Stimulated activated CD8-positive, alpha-beta memory T cell treated with anti-CD3 and anti-CD28 coated beads, Interleukin-4, amount 100 ng/mL, for 1 hour (primary cell): Measurements from ENCODE around the gene TMEM270.

Experiments used
- DNase-seq, 2 donors: peaks; one replicate each; pipeline ENCODE4 v3.0.0-alpha.2; 2020; ENCODE audit warnings: low read depth in 2 of 2, low spot score in 1 of 2

TMEM270 gene

DNA sequence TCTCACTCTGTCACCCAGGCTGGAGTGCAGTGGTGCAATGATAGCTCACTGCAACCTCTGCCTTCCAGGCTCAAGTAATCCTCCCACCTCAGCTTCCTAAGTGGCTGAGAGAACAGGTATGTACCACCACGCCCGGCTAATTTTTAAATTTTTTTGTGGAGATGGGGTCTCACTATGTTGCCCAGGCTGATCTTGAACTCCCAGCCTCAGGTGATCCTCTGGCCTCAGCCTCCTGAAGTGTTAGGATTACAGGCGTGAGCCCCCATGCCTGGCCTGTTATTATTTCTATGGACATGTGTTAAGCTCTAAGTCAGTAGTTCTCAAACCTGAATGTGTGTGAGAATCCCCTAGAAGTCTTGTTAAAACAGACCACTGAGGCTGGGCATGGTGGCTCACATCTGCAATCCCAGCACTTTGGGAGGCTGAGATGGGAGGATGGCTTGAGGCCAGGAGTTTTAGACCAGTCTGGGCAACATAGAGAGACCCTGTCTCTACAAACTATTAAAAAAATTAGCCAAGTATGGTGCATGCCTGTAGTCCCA, 24.5 kb downstream of the TMEM270 start:
- DNase-seq: no peak

DNA sequence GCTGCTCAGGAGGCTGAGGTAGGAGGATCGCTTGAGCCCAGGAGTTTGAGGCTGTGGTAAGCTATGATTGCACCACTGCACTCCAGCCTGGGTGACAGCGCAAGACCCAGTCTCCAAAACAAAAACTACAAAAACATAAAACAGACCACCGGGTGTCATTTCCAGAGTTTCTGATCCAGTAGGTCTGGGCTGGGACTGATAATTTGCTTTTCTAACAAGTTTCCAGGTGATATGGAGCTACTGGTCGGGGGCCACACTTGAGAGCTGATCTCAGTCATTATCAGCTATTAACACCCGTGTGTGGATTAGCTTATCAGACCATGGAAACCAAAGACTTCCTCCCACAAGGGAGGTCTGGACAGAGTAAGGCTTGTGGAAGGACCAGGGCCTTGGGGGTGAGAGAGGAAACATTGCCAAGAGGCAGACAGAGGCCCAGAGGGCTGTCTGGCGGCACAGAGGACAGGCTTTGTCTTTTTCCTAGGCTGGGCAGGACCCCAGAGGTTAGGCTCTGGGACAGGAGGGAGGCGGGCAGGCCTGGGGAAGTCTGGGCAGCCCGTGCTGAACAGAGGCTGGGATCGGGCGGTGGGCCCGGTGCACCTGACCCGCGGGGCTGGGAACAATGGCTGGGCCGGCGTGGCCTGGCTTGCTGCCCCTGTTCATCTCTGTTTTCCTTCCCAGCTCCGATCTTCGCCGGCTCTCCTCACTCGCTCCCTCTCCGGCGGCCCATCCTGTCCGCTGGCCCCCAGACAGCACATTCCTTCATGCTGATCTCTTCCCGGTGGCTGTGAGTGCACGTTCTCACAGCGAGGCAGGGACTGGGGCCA, 25.2 kb downstream of the TMEM270 start:
- no peak for DNase-seq

DNA sequence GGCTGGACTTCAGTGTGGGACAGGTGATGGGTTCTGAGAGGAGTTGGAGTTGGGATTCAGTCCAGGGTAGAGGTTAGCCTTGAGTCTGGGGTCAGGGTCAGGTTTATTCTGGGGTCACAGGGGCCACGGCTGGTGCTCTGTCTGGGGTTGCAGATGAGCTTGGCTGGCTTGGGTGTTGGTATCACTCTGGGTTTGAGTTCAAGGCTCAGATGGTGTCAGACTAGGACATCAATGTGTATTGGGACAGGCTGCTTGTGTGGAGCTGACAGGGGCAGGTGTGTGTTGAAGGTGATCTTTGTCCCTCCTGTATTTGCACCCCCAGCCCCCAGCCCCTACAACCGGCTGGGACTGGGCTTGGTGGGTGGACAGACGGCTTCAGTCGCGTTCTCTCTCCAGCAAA, 26.8 kb downstream of the TMEM270 start:
- no peak for DNase-seq

DNA sequence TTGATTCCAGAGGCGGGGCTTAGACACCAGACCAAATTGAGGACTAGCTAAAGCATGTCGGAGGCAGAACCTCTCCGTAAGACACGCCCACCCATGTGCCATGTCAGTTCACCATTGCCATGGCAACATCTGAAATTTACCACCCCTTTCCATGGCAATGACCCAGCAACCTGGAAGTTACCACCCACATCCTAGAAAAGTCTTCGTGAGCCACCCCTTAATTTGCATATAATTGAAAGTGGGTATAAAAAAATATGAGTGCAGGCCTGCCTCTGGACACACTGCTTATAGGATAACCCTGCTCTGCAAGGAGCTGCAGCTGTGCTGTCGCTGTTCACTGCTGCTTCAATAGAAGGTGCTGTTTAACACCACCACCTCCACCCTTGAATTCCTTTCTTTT, 28.0 kb downstream of the TMEM270 start:
- no peak for DNase-seq

DNA sequence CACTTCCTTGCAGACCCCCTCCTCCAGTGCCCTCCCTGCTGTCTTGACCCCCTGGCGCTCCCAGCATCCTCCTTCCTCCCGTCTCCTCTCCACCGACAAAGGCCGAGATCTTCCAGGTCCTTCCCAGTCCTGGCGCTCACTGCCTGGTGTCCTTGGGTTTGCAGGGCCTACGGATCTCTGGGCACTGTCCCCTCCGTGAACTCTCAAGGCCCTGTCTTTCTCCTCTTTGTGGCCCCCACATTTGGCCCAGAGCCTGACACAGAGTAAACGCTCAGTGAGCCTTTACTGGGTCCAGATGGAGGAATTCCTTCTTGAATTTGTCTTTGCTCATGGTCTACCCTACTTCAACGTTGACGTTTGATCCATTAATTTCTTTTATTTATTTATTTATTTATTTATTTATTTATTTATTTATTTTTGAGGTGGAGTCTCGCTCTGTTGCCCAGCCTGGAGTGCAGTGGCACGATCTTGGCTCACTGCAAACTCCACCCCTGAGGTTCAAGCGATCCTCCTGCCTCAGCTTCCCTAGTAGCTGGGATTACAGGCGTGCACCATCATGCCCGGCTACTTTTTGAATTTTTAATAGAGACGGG, 29.7 kb downstream of the TMEM270 start:
- no peak for DNase-seq

DNA sequence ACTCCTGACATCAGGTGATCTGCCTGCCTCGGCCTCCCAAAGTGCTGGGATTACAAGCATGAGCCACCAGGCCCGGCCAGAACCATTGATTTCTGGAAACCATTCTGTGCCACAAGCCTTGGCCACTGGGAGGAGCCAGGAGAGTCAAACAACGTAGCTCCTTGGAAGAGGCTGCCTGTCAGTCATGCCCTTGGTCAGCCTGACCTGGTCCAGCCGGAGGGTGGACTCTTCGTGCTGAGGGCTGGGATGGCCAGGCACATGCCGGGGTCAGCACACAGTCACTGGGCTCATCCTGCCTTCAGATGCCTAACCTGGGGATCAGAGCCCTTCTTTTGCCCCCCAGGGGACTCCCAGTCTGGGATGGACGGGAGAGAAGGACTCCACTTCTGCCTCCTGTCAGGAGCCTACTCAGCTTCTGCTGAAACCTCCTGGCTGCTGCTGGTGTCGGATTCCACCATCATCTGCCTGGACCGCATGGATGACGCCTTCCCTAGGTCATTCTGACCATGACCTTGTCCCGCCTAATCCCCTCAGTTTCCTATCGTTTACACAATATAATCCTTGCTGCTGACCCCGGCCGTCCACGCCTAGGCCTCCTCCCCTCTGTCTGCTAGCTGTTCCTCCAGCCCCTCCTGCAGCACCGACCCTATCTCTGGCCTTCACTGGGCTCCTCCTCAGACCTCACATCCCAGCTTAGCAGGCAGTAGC, 30.4 kb downstream of the TMEM270 start:
- DNase-seq: no peak

DNA sequence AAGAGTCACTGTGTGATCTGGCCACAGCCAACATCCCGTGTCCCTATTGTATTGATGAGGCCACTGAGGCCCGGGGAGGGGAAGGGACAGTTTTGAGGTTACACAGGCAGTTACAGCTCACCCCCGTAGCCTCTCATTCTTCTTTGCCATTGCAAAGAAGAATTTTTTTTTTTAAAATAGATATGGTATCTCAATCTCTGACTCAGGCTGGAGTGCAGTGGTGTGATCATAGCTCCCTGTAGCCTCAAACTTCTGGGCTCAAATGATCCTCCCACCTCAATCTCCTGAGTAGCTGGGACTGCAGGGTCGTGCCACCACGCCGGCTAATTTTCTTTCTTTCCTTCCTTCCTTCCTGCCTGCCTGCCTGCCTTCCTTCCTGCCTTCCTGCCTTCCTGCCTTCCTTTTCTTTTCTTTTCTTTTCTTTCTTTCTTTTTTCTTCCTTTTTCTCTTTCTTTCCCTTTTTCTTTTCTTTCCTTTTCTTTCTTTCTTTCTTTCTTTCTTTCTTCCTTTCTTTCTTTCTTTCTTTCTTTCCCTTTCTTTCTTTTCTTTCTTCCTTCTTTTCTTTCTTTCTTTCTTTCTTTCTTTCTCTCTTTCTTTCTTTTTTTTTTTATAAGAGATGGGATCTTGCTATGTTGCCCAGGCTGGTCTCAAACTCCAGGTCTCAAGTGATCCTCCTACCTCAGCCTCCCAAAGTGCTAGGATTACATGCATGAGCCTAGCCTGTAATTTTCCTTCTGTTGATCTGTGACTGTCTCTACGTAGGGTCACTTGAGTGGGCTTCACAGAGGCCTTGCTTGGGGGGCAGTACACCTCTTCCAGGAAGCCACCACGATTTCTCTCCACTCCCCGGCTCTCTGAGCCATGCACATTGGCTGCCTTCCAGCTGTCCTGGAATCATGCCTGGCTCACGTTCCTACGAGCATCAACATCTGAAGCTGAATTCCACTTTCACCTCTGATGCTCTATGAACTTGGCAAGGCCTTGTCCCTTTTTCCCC, 31.3 kb downstream of the TMEM270 start:
- DNase-seq: no peak

DNA sequence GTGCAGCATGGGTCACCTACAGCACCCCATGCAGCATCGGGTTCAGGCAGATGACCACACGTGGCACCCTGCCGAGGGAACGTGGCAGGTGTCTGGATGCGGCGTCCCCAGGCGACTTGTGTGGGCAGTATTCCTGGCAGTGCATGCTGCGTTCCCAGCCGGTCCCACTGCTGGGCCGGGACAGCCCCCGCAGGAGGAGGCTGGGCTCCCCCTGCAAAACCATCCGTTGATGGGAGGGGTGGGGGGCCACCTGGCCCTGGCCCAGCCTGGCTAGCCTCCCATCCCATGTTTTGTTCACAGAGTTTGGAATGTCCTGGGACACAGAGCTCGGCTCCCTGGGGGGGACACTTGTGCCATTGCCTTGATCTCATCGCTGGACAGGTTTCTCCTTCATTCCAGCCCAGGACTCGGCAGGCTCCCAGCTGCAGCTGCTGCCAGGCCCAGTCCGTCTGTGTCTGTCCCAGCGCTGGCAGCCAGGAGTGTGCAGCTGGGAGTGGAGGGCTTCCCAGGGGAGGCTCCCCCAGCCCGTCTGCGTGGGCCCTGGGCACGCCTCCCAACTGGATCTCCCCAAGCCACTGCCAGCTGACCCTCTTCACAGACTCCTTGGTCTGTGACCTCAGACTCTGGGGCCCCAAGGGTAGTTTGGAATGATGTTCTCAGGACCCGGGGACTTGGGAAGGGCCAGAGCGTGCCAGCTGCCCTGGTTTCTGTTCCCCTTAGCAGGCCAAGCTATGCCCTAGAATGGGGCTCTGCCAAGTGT, 32.6 kb downstream of the TMEM270 start:
- no peak for DNase-seq

DNA sequence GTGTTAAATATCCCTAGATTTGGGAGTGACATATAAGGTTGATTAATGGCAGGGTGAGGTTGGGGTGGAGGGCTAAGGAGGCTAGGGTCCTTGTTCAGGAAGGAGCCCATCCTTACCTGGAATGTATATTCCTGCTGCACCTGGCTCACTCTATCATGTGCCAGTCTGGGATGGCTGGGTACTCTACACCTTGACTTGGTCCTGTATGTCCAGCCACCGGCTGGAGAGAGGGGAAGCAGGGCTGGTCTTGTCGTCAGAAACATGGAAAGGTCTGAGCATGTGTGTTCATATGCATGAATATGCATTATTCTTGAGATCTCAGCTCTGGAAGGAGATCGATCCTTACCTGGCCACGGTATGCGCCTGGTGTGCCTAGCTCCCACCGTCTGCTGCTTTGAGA, 33.2 kb downstream of the TMEM270 start:
- no peak for DNase-seq

DNA sequence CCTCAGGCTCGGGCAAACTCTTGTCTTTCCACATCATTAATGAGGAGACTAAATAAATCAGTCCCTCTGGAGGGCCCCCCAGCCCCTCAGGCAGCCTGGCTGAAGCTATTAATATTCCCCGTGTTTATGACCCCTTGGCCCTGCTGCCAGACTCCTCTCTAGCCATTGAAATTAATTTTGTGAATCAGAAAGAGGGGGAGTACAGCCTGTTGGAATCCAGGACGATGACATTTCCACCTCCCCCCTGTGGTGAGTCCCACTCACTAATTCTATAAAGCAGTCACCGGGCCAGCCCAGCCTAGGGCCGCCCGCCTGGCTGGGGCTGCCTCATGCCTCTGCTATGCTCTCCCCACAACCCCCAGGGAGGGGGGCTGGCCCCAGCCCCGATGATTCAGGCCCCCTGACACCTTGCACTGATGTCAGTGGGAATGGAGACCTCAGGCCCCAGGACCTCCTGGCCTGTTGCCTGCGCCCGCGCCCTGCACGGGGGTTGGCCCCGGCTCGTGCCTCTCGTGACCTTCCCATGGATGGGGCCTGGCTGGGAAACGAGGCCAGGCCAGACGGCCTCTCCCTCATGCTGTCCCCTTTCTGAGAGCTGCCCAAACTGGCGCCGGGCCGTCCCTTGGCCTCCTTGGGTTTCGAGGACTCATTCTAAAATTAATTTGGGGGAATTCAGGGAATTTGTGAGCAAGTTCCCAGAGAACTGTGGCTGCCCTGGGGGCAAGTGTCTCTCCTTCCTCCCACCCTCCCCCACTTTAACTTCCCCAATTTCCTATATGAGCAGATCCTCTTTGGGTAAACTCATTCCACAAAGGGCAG, 34.0 kb downstream of the TMEM270 start:
- no peak for DNase-seq

DNA sequence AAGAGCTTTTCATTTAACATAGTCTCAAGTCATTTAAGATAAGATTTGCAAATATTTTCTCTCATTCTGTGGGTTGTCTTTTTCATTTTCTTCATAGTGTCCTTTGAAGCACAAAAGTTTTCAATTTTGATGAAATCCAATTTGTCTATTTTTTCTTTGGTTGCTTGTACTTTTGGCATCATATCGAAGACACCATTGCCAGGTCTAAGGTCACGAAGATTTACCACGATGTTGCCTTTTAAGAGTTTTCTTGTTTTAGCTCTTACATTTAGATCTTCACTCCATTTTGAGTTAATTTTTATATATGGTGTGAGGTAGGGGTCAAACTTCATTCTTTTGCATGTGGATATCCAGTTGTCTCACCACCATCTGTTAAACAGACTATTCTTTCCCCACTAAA, 34.7 kb downstream of the TMEM270 start:
- no peak for DNase-seq

DNA sequence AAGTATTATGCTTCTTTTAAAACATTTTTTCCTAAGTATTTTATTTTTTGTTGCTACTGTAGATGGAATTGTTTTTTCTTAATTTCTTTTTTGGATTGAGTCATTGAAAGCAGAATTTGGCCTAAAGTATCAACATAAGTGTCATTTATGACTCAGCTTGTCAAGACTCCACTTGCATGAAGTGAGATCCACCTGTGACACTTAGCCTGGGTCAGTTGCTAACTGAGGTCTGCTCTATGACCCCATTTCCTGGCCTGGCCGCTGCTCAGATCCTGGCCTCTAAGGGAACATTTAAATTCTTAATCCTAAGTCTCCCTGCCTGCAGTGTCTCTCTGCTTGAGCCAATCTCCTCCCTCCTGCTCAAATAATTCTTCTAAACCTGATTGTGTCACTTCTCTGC, 35.5 kb downstream of the TMEM270 start:
- no peak for DNase-seq

DNA sequence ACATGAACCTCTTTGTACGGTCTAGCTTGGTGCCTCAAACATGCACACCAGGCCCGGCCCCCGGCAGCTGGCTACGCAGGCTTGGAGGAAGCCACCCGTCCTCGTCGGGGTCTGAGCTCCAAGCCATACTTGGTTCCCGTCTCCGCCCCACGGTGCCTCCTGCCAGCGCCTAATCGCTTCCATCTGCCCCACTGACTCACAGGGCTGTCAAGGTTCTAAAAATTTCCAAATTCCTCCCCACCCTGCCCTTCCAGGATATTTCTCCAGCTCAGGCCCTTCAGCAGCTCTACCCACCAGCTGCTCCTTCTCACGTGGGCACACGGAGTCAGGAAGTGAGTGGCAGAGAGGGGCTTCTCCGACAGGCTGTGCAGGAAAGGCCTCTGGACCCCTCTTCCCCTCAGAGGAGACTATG, 38.8 kb downstream of the TMEM270 start:
- DNase-seq: no peak

DNA sequence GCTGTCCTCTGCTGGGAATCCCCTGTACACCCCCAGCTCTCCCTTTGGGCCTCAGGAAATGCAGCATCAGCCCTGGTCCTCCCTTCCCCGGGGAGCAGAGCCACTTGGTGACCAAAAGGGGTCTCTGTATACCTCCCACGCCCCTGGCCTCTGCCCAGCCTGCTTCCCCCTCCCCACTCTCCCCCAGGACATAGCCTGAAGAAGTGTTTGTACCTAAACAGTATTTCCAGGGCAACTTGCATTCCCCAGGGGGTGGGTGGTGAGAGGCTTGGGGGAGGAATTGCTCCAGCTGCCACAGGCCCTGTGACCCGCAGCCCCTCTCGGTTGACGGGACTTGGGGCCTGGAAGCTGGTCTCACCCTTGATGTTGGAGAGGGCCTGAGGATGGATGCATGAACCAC, 39.3 kb downstream of the TMEM270 start:
- DNase-seq: no peak

DNA sequence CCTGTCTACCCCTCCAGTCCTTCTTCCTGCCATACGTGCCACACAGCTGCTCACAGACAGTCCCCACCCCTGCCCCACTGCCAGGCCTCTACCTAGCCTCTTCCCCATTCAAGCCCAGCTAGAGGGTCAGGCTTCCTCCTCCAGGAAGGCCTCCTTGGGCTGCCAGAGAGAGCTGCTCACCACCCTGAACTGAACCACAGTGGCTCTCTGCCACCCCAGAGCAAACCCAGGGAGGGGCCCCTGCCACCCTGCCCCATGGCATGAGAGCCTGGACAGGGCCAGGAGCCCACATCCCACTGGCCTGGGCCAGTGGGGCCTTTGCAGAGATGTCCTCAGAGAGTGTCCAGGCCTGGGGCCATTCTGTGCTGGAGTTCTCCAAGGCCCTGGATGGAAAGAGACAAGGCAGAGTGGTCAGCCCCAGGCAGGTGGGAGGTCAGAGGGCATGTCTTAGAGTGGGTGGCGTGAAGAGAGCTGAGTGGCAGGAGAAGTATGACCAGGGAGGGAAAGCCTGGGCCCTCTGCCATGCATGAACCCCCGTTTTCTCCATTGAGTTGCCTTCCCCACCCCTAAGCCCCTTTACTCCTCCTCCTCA, 40.4 kb downstream of the TMEM270 start:
- DNase-seq: no peak

DNA sequence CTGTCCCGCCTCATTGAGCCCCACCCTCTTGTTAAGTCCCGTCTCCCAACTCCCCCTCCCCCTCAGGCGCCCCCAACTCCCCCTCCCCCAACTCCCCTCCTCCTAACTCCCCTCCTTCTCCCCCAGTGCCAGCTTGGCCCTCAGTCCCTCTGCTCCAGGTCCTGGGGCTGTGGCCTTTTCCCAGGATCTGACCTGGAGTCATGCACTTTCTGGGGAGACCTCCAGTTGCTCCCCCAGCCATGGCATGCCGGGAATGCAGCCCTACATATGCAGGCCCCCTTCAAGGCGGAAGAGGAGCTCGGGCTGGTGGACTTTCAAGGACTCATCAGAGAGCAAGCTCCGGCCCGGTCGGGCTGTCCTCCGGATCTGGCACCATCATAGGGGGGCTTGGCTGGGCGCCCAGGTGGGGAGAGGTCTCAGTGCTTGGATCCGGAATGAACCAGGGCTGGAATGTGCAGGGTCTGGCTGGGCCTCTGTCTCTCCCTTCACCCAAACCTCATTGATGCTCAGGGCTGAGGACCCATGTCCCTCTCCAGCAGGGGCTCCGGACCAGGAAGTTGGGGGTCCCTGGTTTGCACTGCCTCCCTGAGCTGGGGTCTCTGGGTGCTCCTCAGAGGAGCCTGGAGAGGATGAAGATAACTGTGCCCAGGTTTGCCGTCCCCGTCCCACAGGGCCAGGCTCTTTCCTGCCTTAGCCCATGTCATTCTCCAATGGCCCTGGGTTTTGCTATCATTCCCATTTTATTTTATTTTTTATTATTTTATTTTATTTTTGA, 41.1 kb downstream of the TMEM270 start:
- DNase-seq: no peak

DNA sequence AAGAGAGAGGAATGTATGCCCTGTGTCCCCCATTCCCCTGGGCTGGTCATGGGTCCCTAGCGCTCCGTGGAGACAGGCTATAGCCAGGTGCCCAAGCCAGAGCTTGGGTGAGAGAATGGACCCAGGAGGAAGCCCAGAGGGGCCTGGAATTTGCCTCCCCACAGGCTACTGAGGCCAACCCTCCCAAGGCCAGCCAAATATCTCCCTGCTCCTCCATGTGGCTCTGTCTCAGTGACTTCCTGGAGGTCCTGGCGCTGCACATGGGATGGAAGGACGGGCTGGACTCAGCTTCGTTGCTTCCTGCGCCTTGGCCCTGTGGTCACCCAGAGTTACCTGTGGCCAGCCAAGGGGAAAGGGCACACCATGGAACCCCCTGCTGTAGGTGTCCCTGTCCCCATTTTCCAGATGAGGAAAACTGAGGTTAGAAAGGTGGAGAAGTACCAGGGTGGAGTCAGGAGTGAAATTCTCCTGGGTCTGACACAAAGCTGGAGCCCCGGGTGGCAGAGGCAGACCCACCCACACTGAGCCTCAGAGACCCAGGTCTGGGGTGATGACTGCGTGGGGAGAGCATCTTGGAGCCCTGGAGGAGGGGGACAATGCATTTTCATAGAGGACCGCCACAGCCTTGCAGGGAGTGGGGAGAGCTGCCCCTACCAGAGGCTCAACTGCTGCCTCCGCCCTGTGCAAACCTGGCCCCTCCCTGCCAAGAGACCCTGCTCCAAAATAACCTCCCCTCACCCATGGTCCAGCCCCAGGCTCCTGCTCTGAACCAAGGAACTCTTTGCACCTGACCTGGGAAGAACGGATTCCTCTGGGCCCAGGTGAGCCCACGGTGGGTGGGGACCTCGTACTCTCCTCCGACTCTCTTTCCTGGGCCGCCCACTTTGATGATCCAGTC, 42.6 kb downstream of the TMEM270 start:
- DNase-seq: no peak
